ENCODE data around the gene PARP1. TPM values are rescaled to one million over a fixed set of nuclear protein-coding genes. Genes with fewer than 3 reads are reported as not detected.

The PARP1 gene
- total RNA-seq, 3 donors from 2014 or later (not counting 1 experiment from before 2014, with no cell fraction given), result 62.0 to 81.5 (median 77.0) TPM

GRCh38 chr1:226351709-226352108, 56.2 kb downstream of the PARP1 start:
- H3K36me3 Mint-ChIP-seq, result no peaks in the 10 kb centered on the region
- Histone ChIP-seq H3K9me3 (ENCODE audit: control insufficient read depth, insufficient read depth, low read length) (no peaks in the 10 kb centered on the region), H3K36me3 (ENCODE audit: control insufficient read depth, insufficient read depth, low read length) (no peaks in the 10 kb centered on the region), H3K27ac (ENCODE audit: low read length) (no peak overlapping the region), H3K27me3 (ENCODE audit: control insufficient read depth, insufficient read depth, low read length) (no peaks in the 10 kb centered on the region), H3K4me1 (ENCODE audit: control insufficient read depth, insufficient read depth, low read length) (peaks cover 3% of the 10 kb centered on the region), H3K4me3 (ENCODE audit: low read length) (no peak overlapping the region)
- DNase-seq (no peak), ATAC-seq (no peak)
- TF ChIP-seq, protein P1, sequence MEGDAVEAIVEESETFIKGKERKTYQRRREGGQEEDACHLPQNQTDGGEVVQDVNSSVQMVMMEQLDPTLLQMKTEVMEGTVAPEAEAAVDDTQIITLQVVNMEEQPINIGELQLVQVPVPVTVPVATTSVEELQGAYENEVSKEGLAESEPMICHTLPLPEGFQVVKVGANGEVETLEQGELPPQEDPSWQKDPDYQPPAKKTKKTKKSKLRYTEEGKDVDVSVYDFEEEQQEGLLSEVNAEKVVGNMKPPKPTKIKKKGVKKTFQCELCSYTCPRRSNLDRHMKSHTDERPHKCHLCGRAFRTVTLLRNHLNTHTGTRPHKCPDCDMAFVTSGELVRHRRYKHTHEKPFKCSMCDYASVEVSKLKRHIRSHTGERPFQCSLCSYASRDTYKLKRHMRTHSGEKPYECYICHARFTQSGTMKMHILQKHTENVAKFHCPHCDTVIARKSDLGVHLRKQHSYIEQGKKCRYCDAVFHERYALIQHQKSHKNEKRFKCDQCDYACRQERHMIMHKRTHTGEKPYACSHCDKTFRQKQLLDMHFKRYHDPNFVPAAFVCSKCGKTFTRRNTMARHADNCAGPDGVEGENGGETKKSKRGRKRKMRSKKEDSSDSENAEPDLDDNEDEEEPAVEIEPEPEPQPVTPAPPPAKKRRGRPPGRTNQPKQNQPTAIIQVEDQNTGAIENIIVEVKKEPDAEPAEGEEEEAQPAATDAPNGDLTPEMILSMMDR (IDR thresholded peaks at IDR 0.05), result no peak
- 95% methylated on average over 3 of the region's 3 CpGs for WGBS (ENCODE audit: insufficient coverage)
- H3K27me3 Mint-ChIP-seq (ENCODE audit: low read depth in 2 of 2), result peaks cover 0 to 4% of the 10 kb centered on the region in 2 donors
- H3K27ac Mint-ChIP-seq, result no peak overlapping the region
- H3K9me3 Mint-ChIP-seq, result no peaks in the 10 kb centered on the region
- H3K4me1 Mint-ChIP-seq, result no peaks in the 10 kb centered on the region
- intact Hi-C loops (cut with micrococcal nuclease), result no loop called here
- H3K4me3 Mint-ChIP-seq, result no peak overlapping the region

DNA sequence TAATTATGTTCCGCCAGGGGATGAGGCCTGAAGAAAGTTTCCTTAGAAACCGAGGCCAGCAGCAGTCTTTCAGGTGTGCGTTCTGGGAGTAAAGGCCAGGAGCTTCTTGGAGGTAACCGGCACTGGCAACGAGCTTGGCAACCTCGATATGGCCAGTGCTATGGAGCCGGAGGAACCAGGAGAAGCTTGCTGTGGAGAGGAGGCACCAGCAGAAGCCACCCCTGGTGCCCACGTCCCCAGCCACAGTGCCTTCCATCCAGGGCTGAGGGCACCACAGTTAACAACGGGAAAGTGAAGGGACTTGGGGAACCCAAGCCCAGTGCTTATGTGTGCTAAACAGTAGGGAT, 57.4 kb downstream of the PARP1 start:
- Histone ChIP-seq H3K9me3 (ENCODE audit: control insufficient read depth, insufficient read depth, low read length) (no peaks in the 10 kb centered on the region), H3K27ac (ENCODE audit: low read length) (no peak overlapping the region), H3K27me3 (ENCODE audit: control insufficient read depth, insufficient read depth, low read length) (no peaks in the 10 kb centered on the region), H3K36me3 (ENCODE audit: control insufficient read depth, insufficient read depth, low read length) (no peaks in the 10 kb centered on the region), H3K4me1 (ENCODE audit: control insufficient read depth, insufficient read depth, low read length) (peaks cover 3% of the 10 kb centered on the region), H3K4me3 (ENCODE audit: low read length) (no peak overlapping the region)
- TF ChIP-seq, protein P1 (IDR thresholded peaks at IDR 0.05), result no peak
- Mint-ChIP-seq H3K27me3 (ENCODE audit: low read depth in 2 of 2) (peaks cover 0 to 4% of the 10 kb centered on the region in 2 donors), H3K4me3 (no peak overlapping the region), H3K36me3 (no peaks in the 10 kb centered on the region), H3K4me1 (no peaks in the 10 kb centered on the region), H3K27ac (no peak overlapping the region), H3K9me3 (no peaks in the 10 kb centered on the region)
- WGBS (ENCODE audit: insufficient coverage), result 44% methylated on average over 9 of the region's 9 CpGs
- intact Hi-C loops (cut with micrococcal nuclease), result no loop called here
- ATAC-seq (no peak), DNase-seq (no peak)

GRCh38 chr1:226349801-226350518, 57.9 kb downstream of the PARP1 start:
- H3K4me3 Mint-ChIP-seq, result no peak overlapping the region
- Histone ChIP-seq H3K36me3 (ENCODE audit: control insufficient read depth, insufficient read depth, low read length) (no peaks in the 10 kb centered on the region), H3K9me3 (ENCODE audit: control insufficient read depth, insufficient read depth, low read length) (no peaks in the 10 kb centered on the region), H3K27ac (ENCODE audit: low read length) (no peak overlapping the region), H3K27me3 (ENCODE audit: control insufficient read depth, insufficient read depth, low read length) (no peaks in the 10 kb centered on the region), H3K4me1 (ENCODE audit: control insufficient read depth, insufficient read depth, low read length) (peaks cover 3% of the 10 kb centered on the region), H3K4me3 (ENCODE audit: low read length) (no peak overlapping the region)
- no peaks in the 10 kb centered on the region for H3K36me3 Mint-ChIP-seq
- TF ChIP-seq, protein P1 (IDR thresholded peaks at IDR 0.05), result no peak
- H3K4me1 Mint-ChIP-seq, result no peaks in the 10 kb centered on the region
- H3K27ac Mint-ChIP-seq, result no peak overlapping the region
- ATAC-seq (no peak), DNase-seq (no peak)
- intact Hi-C loops (cut with micrococcal nuclease), result no loop called here
- peaks cover 0 to 4% of the 10 kb centered on the region in 2 donors for H3K27me3 Mint-ChIP-seq (ENCODE audit: low read depth in 2 of 2)
- WGBS (ENCODE audit: insufficient coverage), result 43% methylated on average over 18 of the region's 18 CpGs
- H3K9me3 Mint-ChIP-seq, result no peaks in the 10 kb centered on the region

GRCh38 chr1:226349081-226349480, 58.8 kb downstream of the PARP1 start:
- TF ChIP-seq, protein P1 (IDR thresholded peaks at IDR 0.05), result no peak
- no peaks in the 10 kb centered on the region for H3K4me1 Mint-ChIP-seq
- no peaks in the 10 kb centered on the region for H3K9me3 ChIP-seq (ENCODE audit: control insufficient read depth, insufficient read depth, low read length)

More at GRCh38 chr1:226349081-226349480, 58.8 kb downstream of the PARP1 start:
- Mint-ChIP-seq H3K4me3 (no peak overlapping the region), H3K36me3 (no peaks in the 10 kb centered on the region), H3K27ac (no peak overlapping the region), H3K27me3 (ENCODE audit: low read depth in 2 of 2) (peaks cover 0 to 4% of the 10 kb centered on the region in 2 donors), H3K9me3 (no peaks in the 10 kb centered on the region)
- Histone ChIP-seq H3K36me3 (ENCODE audit: control insufficient read depth, insufficient read depth, low read length) (no peaks in the 10 kb centered on the region), H3K4me3 (ENCODE audit: low read length) (no peak overlapping the region), H3K27ac (ENCODE audit: low read length) (no peak overlapping the region), H3K27me3 (ENCODE audit: control insufficient read depth, insufficient read depth, low read length) (no peaks in the 10 kb centered on the region), H3K4me1 (ENCODE audit: control insufficient read depth, insufficient read depth, low read length) (peaks cover 3% of the 10 kb centered on the region)
- DNase-seq, result no peak
- intact Hi-C loops (cut with micrococcal nuclease), result no loop called here
- ATAC-seq, result no peak
- WGBS (ENCODE audit: insufficient coverage), result 72% methylated on average over 11 of the region's 11 CpGs
